OCI-LY1 (cell line): ENCODE results near the gene TMEM233.
"Not testable (repeated sequence)": the region's sequence is repeated elsewhere in the genome, so short reads cannot be mapped to it uniquely, and the experiment has no call there.

ENCODE experiments used
- EZH2 ChIP-seq: fragments of 200-600 bp; sonication (generic), shearing (Covaris generic); IDR thresholded peaks from 2 replicates; pipeline ENCODE4 v1.8.0; 2017; ENCODE audit warnings: borderline replicate concordance, mixed run types, mild to moderate bottlenecking, antibody characterized with exemption, low read length, moderate library complexity, mixed read lengths
- TF ChIP-seq, protein P1 (sequence below): fragments of 200-600 bp; sonication (generic), shearing (Covaris generic); IDR thresholded peaks from 2 replicates; pipeline ENCODE4 v1.5.1; 2017; ENCODE audit warnings: mild to moderate bottlenecking, antibody characterized with exemption, low read length, moderate library complexity, mixed read lengths

DNA sequence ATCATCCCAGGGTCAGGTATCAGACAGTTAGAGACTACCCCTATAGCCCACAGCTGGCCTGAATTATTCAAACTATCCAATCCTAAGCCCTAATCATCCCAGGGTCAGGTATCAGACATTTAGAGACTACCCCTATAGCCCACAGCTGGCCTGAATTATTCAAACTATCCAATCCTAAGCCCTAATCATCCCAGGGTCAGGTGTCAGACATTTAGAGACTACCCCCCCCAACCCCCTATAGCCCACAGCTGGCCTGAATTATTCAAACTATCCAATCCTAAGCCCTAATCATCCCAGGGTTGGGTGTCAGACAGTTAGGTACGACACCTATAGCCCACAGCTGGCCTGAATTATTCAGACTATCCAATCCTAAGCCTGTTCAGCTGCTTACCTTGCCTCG lies 63.4 kb downstream of the TMEM233 start:
- TF ChIP-seq, protein P1, sequence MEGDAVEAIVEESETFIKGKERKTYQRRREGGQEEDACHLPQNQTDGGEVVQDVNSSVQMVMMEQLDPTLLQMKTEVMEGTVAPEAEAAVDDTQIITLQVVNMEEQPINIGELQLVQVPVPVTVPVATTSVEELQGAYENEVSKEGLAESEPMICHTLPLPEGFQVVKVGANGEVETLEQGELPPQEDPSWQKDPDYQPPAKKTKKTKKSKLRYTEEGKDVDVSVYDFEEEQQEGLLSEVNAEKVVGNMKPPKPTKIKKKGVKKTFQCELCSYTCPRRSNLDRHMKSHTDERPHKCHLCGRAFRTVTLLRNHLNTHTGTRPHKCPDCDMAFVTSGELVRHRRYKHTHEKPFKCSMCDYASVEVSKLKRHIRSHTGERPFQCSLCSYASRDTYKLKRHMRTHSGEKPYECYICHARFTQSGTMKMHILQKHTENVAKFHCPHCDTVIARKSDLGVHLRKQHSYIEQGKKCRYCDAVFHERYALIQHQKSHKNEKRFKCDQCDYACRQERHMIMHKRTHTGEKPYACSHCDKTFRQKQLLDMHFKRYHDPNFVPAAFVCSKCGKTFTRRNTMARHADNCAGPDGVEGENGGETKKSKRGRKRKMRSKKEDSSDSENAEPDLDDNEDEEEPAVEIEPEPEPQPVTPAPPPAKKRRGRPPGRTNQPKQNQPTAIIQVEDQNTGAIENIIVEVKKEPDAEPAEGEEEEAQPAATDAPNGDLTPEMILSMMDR = not testable (repeated sequence)
- TF ChIP-seq EZH2 = not testable (repeated sequence)
